ENCODE data around the gene GREB1.

The GREB1 gene

DNA sequence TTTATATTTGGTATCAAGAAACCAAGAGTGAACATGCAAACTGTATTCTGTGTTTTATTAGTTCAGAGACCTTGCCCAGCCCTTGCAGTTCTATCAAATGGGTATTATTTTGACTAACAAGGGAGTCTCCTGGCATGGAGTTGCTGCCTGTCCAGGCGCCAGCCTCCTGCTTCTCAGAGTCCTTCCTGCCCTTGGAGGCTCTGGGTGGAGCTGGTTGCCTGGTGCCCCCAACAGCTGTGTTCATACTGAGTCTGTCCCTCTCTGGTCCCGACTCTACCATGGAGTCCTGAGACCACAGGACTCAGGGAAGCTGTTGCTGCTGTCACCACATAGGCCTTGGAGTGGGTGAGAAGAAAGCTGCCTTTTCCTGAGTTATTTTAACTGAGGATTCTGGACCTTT, 26.3 kb upstream of the GREB1 start:
- no CpG with 5 or more reads among the region's 2 CpGs for WGBS (ENCODE audit: extremely low coverage, insufficient coverage, insufficient read length)
- H3K4me2 ChIP-seq (ENCODE audit: low read length), result no peak overlapping the region
- H2AK5ac ChIP-seq (ENCODE audit: low read length), result no peak overlapping the region
- no peak overlapping the region for H3K27ac ChIP-seq (ENCODE audit: low read depth, low read length)
- H4K8ac ChIP-seq (ENCODE audit: low read depth, low read length), result no peak overlapping the region
- H3K4me1 ChIP-seq (ENCODE audit: control insufficient read depth in 1 of 2, insufficient read depth in 2 of 2, low read length in 2 of 2), result no peaks in the 10 kb centered on the region
- H3K27me3 ChIP-seq (ENCODE audit: insufficient read depth, low read length), result no peaks in the 10 kb centered on the region
- no peak overlapping the region for H3K4me3 ChIP-seq (ENCODE audit: low read depth, low read length)
- no peak overlapping the region for H3K14ac ChIP-seq (ENCODE audit: low read length)
- H2AFZ ChIP-seq (ENCODE audit: insufficient read depth, low read length, poor library complexity), result no peak overlapping the region
- no peak overlapping the region for H2BK5ac ChIP-seq (ENCODE audit: low read depth, low read length, poor library complexity)
- no peak overlapping the region for H2BK120ac ChIP-seq (ENCODE audit: insufficient read depth, low read length, poor library complexity)
- no peak overlapping the region for H4K91ac ChIP-seq (ENCODE audit: low read depth, low read length)
- H2BK12ac ChIP-seq (ENCODE audit: low read length), result no peak overlapping the region
- no peaks in the 10 kb centered on the region for H3K79me2 ChIP-seq (ENCODE audit: control insufficient read depth, insufficient read depth, low read length, poor library complexity)
- DNase-seq, result no peak
- no peak overlapping the region for H4K12ac ChIP-seq (ENCODE audit: low read depth, low read length)
- no peak overlapping the region for H3K18ac ChIP-seq (ENCODE audit: low read length)
- H3K4ac ChIP-seq (ENCODE audit: low read depth, low read length), result no peak overlapping the region
- H3K23ac ChIP-seq (ENCODE audit: low read length), result no peak overlapping the region
- H3K9ac ChIP-seq (ENCODE audit: low read length), result no peak overlapping the region
- H3K79me1 ChIP-seq (ENCODE audit: low read length), result no peaks in the 10 kb centered on the region
- H3K36me3 ChIP-seq (ENCODE audit: control insufficient read depth in 1 of 2, insufficient read depth in 2 of 2, low read length in 2 of 2), result no peaks in the 10 kb centered on the region
- H3K9me3 ChIP-seq (ENCODE audit: insufficient read depth, low read depth, low read length), result no peaks in the 10 kb centered on the region

DNA sequence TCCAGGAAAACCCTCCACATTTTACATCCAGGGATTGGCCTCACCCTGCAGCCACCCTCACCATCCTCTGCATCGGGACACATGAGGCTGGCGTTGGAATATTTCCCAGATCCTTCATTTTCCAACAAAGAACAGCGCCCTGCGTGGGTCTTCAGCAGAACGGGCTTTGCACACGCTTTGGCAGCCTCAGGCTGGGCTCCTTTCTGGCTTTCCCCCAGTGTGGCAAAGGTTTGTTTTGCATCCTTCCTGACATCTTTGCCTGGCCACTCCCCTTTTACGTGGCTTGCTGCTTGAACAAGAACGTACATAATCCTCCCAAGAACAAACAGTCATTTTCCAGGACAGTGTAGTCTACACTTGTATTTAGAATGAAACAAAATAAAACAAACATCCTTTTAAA, 25.6 kb upstream of the GREB1 start:
- H2AK5ac ChIP-seq (ENCODE audit: low read length), result no peak overlapping the region
- no peak overlapping the region for H3K4me2 ChIP-seq (ENCODE audit: low read length)
- no peak overlapping the region for H3K4ac ChIP-seq (ENCODE audit: low read depth, low read length)
- no peak overlapping the region for H4K91ac ChIP-seq (ENCODE audit: low read depth, low read length)
- H3K23ac ChIP-seq (ENCODE audit: low read length), result no peak overlapping the region
- H3K18ac ChIP-seq (ENCODE audit: low read length), result no peak overlapping the region
- no peaks in the 10 kb centered on the region for H3K4me1 ChIP-seq (ENCODE audit: control insufficient read depth in 1 of 2, insufficient read depth in 2 of 2, low read length in 2 of 2)
- no peaks in the 10 kb centered on the region for H3K27me3 ChIP-seq (ENCODE audit: insufficient read depth, low read length)
- no peak overlapping the region for H2BK5ac ChIP-seq (ENCODE audit: low read depth, low read length, poor library complexity)
- no peaks in the 10 kb centered on the region for H3K9me3 ChIP-seq (ENCODE audit: insufficient read depth, low read depth, low read length)
- no peak overlapping the region for H4K8ac ChIP-seq (ENCODE audit: low read depth, low read length)
- no peaks in the 10 kb centered on the region for H3K79me2 ChIP-seq (ENCODE audit: control insufficient read depth, insufficient read depth, low read length, poor library complexity)
- H3K9ac ChIP-seq (ENCODE audit: low read length), result no peak overlapping the region
- no peak overlapping the region for H2BK12ac ChIP-seq (ENCODE audit: low read length)
- no peak overlapping the region for H3K4me3 ChIP-seq (ENCODE audit: low read depth, low read length)
- H3K79me1 ChIP-seq (ENCODE audit: low read length), result no peaks in the 10 kb centered on the region
- no peaks in the 10 kb centered on the region for H3K36me3 ChIP-seq (ENCODE audit: control insufficient read depth in 1 of 2, insufficient read depth in 2 of 2, low read length in 2 of 2)
- H3K27ac ChIP-seq (ENCODE audit: low read depth, low read length), result no peak overlapping the region
- DNase-seq, result no peak
- H4K12ac ChIP-seq (ENCODE audit: low read depth, low read length), result no peak overlapping the region
- H2AFZ ChIP-seq (ENCODE audit: insufficient read depth, low read length, poor library complexity), result no peak overlapping the region
- H2BK120ac ChIP-seq (ENCODE audit: insufficient read depth, low read length, poor library complexity), result no peak overlapping the region
- WGBS (ENCODE audit: extremely low coverage, insufficient coverage, insufficient read length), result no CpG with 5 or more reads among the region's 8 CpGs
- no peak overlapping the region for H3K14ac ChIP-seq (ENCODE audit: low read length)

GRCh38 chr2:11509657-11510360, 24.0 kb upstream of the GREB1 start:
- no CpG with 5 or more reads among the region's 3 CpGs for WGBS (ENCODE audit: extremely low coverage, insufficient coverage, insufficient read length)
- Histone ChIP-seq H3K4ac (ENCODE audit: low read depth, low read length) (no peak overlapping the region), H2BK120ac (ENCODE audit: insufficient read depth, low read length, poor library complexity) (no peak overlapping the region), H2AFZ (ENCODE audit: insufficient read depth, low read length, poor library complexity) (no peak overlapping the region), H4K12ac (ENCODE audit: low read depth, low read length) (no peak overlapping the region), H3K4me3 (ENCODE audit: low read depth, low read length) (no peak overlapping the region), H2AK5ac (ENCODE audit: low read length) (no peak overlapping the region), H3K27me3 (ENCODE audit: insufficient read depth, low read length) (no peaks in the 10 kb centered on the region), H4K8ac (ENCODE audit: low read depth, low read length) (no peak overlapping the region), H4K91ac (ENCODE audit: low read depth, low read length) (no peak overlapping the region), H2BK12ac (ENCODE audit: low read length) (no peak overlapping the region), H3K79me1 (ENCODE audit: low read length) (no peaks in the 10 kb centered on the region), H3K9me3 (ENCODE audit: insufficient read depth, low read depth, low read length) (no peaks in the 10 kb centered on the region), H3K36me3 (ENCODE audit: control insufficient read depth in 1 of 2, insufficient read depth in 2 of 2, low read length in 2 of 2) (no peaks in the 10 kb centered on the region), H3K9ac (ENCODE audit: low read length) (no peak overlapping the region), H3K79me2 (ENCODE audit: control insufficient read depth, insufficient read depth, low read length, poor library complexity) (no peaks in the 10 kb centered on the region), H3K14ac (ENCODE audit: low read length) (no peak overlapping the region), H3K4me1 (ENCODE audit: control insufficient read depth in 1 of 2, insufficient read depth in 2 of 2, low read length in 2 of 2) (no peaks in the 10 kb centered on the region), H2BK5ac (ENCODE audit: low read depth, low read length, poor library complexity) (no peak overlapping the region), H3K4me2 (ENCODE audit: low read length) (no peak overlapping the region), H3K27ac (ENCODE audit: low read depth, low read length) (no peak overlapping the region), H3K23ac (ENCODE audit: low read length) (no peak overlapping the region), H3K18ac (ENCODE audit: low read length) (no peak overlapping the region)
- DNase-seq, result no peak

DNA sequence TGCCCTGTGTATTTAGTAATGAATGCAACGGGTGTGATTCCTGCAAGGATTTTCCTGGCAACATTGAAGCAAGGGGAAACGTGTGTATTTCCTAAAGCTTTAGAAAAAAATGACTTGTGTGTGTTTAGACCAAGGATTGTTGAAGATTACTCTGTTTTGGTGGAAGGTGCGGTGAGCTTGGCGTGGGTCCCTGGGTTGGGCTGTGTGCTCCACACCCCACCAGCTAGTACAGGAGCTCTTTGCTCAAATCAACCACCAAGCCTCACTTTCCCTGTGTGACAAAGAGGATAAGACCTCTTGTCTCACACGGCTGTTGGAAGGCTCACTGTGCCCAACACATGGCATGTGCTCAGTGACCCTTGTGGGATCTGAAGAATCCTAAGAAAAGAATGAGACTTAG, 21.4 kb upstream of the GREB1 start:
- H3K27me3 ChIP-seq (ENCODE audit: insufficient read depth, low read length), result no peaks in the 10 kb centered on the region
- no peak overlapping the region for H3K4me3 ChIP-seq (ENCODE audit: low read depth, low read length)
- H2BK5ac ChIP-seq (ENCODE audit: low read depth, low read length, poor library complexity), result no peak overlapping the region
- H2BK12ac ChIP-seq (ENCODE audit: low read length), result no peak overlapping the region
- H3K79me1 ChIP-seq (ENCODE audit: low read length), result no peaks in the 10 kb centered on the region
- no peak overlapping the region for H3K18ac ChIP-seq (ENCODE audit: low read length)
- no peak overlapping the region for H2BK120ac ChIP-seq (ENCODE audit: insufficient read depth, low read length, poor library complexity)
- no peak overlapping the region for H4K8ac ChIP-seq (ENCODE audit: low read depth, low read length)
- no peak overlapping the region for H3K14ac ChIP-seq (ENCODE audit: low read length)
- DNase-seq, result no peak
- no peak overlapping the region for H4K12ac ChIP-seq (ENCODE audit: low read depth, low read length)
- H2AK5ac ChIP-seq (ENCODE audit: low read length), result no peak overlapping the region
- no peak overlapping the region for H3K27ac ChIP-seq (ENCODE audit: low read depth, low read length)
- no peaks in the 10 kb centered on the region for H3K79me2 ChIP-seq (ENCODE audit: control insufficient read depth, insufficient read depth, low read length, poor library complexity)
- H4K91ac ChIP-seq (ENCODE audit: low read depth, low read length), result no peak overlapping the region
- no peaks in the 10 kb centered on the region for H3K36me3 ChIP-seq (ENCODE audit: control insufficient read depth in 1 of 2, insufficient read depth in 2 of 2, low read length in 2 of 2)
- H3K9me3 ChIP-seq (ENCODE audit: insufficient read depth, low read depth, low read length), result no peaks in the 10 kb centered on the region
- H3K4ac ChIP-seq (ENCODE audit: low read depth, low read length), result no peak overlapping the region
- H3K4me1 ChIP-seq (ENCODE audit: control insufficient read depth in 1 of 2, insufficient read depth in 2 of 2, low read length in 2 of 2), result peaks cover 0 to 2% of the 10 kb centered on the region in 2 experiments
- no peak overlapping the region for H3K4me2 ChIP-seq (ENCODE audit: low read length)
- H2AFZ ChIP-seq (ENCODE audit: insufficient read depth, low read length, poor library complexity), result no peak overlapping the region
- no peak overlapping the region for H3K9ac ChIP-seq (ENCODE audit: low read length)
- WGBS (ENCODE audit: extremely low coverage, insufficient coverage, insufficient read length), result no CpG with 5 or more reads among the region's 5 CpGs
- no peak overlapping the region for H3K23ac ChIP-seq (ENCODE audit: low read length)

Measured in trophoblast cell (in vitro differentiated cells and primary cell).